Suprapubic skin (tissue), 4 donors: ENCODE measurements around the gene LETM1.

Experiments used
- POLR2A ChIP-seq, 2 donors: fragments of 450-650 bp; IDR thresholded peaks; one replicate each; pipeline ENCODE4 v1.6.1; 2017; ENCODE audit warnings: antibody characterized with exemption in 2 of 2, mild to moderate bottlenecking in 2 of 2, moderate library complexity in 2 of 2
- POLR2AphosphoS5 ChIP-seq, 3 donors: sonication (generic); formaldehyde crosslinking; IDR thresholded peaks; one replicate each; pipeline ENCODE4 v1.6.1; 2017; ENCODE audit warnings: antibody characterized with exemption in 3 of 3
- TF ChIP-seq, protein P1 (sequence below), 2 donors: fragments of 200-600 bp in 1 of 2; fragments of 450-650 bp in 1 of 2; sonication (generic) in 1 of 2; IDR thresholded peaks; one replicate each; pipeline ENCODE4 v1.5.1; 2016 to 2019; ENCODE audit warnings: antibody characterized with exemption in 2 of 2, mild to moderate bottlenecking in 1 of 2, moderate library complexity in 1 of 2

DNA sequence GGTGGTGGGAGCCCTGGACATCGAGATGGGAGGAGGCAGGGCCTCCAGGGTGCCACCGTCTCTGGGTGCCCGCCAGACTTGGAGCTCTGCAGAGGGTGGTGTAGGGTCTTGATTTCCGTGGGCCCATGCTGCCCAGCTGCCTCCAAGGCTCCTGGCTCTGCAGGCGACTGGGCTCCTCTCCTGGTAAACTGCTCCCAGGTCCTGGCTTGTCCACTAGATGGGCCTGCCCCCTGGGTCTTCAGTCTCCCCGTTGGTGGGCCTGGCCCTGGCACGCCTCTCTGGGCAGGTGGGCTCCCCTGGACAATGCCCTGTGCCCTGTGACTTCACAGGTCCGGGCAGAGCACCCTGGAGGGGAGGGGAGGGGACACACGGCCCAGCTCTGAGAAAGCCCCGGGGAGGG, 55.2 kb downstream of the LETM1 start:
- TF ChIP-seq POLR2A (IDR thresholded peaks at IDR 0.05) (no peak), POLR2AphosphoS5 (IDR thresholded peaks at IDR 0.05) (no peak)
- TF ChIP-seq, protein P1, sequence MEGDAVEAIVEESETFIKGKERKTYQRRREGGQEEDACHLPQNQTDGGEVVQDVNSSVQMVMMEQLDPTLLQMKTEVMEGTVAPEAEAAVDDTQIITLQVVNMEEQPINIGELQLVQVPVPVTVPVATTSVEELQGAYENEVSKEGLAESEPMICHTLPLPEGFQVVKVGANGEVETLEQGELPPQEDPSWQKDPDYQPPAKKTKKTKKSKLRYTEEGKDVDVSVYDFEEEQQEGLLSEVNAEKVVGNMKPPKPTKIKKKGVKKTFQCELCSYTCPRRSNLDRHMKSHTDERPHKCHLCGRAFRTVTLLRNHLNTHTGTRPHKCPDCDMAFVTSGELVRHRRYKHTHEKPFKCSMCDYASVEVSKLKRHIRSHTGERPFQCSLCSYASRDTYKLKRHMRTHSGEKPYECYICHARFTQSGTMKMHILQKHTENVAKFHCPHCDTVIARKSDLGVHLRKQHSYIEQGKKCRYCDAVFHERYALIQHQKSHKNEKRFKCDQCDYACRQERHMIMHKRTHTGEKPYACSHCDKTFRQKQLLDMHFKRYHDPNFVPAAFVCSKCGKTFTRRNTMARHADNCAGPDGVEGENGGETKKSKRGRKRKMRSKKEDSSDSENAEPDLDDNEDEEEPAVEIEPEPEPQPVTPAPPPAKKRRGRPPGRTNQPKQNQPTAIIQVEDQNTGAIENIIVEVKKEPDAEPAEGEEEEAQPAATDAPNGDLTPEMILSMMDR (IDR thresholded peaks at IDR 0.05): no peak
